NOMO-1 treated with dmso at 0.1 percent for 144 hours (cell line): ENCODE measurements around the gene DKK2.

Experiments
- DNase-seq: peaks from one replicate; lab custom pipeline; 2025; ENCODE audit not compliant: unreplicated experiment; lab: John Stamatoyannopoulos, UW

Gene DKK2

GRCh38 chr4:107035819-107036583, at the start of gene DKK2:
Gene DKK2 (minus strand): TSS chr4:107036313. CDS start chr4:107035591, 722 bp downstream.
- DNase-seq: peak; percentile 14

- no peak for DNase-seq
Observed at GRCh38 chr4:107077192-107077591, 41.1 kb upstream of the DKK2 start.

GRCh38 chr4:107072836-107073736, 37.0 kb upstream of the DKK2 start:
- DNase-seq: no peak

GRCh38 chr4:107071108-107071507, 35.0 kb upstream of the DKK2 start:
- DNase-seq: no peak

GRCh38 chr4:107069049-107069448, 32.9 kb upstream of the DKK2 start:
- DNase-seq: peak; percentile 55

- no peak for DNase-seq
Observed at GRCh38 chr4:107068116-107068515, 32.0 kb upstream of the DKK2 start.

GRCh38 chr4:107066621-107067020, 30.5 kb upstream of the DKK2 start:
- DNase-seq: peak; percentile 32

- no peak for DNase-seq
Observed at GRCh38 chr4:107065201-107065600, 29.1 kb upstream of the DKK2 start.

GRCh38 chr4:107060388-107060787, 24.3 kb upstream of the DKK2 start:
- DNase-seq: no peak

- DNase-seq: no peak
Observed at GRCh38 chr4:107058828-107059227, 22.7 kb upstream of the DKK2 start.

- no peak for DNase-seq
Observed at GRCh38 chr4:107050525-107051135, 14.5 kb upstream of the DKK2 start.

- DNase-seq: no peak
Observed at GRCh38 chr4:107046261-107046660, 10.1 kb upstream of the DKK2 start.

- no peak for DNase-seq
Observed at GRCh38 chr4:107044170-107044569, 8.1 kb upstream of the DKK2 start.

GRCh38 chr4:107037199-107037584, 1.1 kb upstream of the DKK2 start:
- DNase-seq: no peak

GRCh38 chr4:107036584-107037198, 578 bp upstream of the DKK2 start:
- no peak for DNase-seq

GRCh38 chr4:107034996-107035818, 906 bp downstream of the DKK2 start:
- no peak for DNase-seq

GRCh38 chr4:107034091-107034995, 1.8 kb downstream of the DKK2 start:
- peak; percentile 54 for DNase-seq

- DNase-seq: no peak
Observed at GRCh38 chr4:107027379-107027778, 8.7 kb downstream of the DKK2 start.

GRCh38 chr4:107018344-107018735, 17.8 kb downstream of the DKK2 start:
- DNase-seq: no peak
